Right lobe of liver (tissue), 6 donors: ENCODE data around the gene COMMD10. TPM values are rescaled to one million over a fixed set of nuclear protein-coding genes. Genes with fewer than 3 reads are reported as not detected.

ENCODE experiments used
- ATAC-seq, 4 donors: fragments of 200-7000 bp; cut with Tn5 transposase; one replicate each; pipeline ENCODE4 v1.9.1; 2020; ENCODE audit warnings: mild to moderate bottlenecking in 4 of 4, moderate library complexity in 4 of 4
- DNase-seq, 3 donors: peaks; one replicate each; pipeline ENCODE4 v3.0.0-alpha.2; 2020
- H3K27ac ChIP-seq, 3 donors: fragments of 200-600 bp; one replicate each; pipeline ENCODE4 v1.8.0; 2022
- H3K27me3 ChIP-seq, 2 donors: fragments of 200-600 bp; one replicate each; pipeline ENCODE4 v1.8.0; 2022
- H3K36me3 ChIP-seq, 4 donors: fragments of 200-600 bp; sonication (generic) in 1 of 4; one replicate each; pipeline versions ENCODE4 v1.5.1 to v1.8.0; 2017 to 2022; ENCODE audit warnings: control low read depth in 1 of 4
- H3K4me1 ChIP-seq, 4 donors: fragments of 200-600 bp; sonication (generic) in 1 of 4; one replicate each; pipeline versions ENCODE4 v1.5.1 to v1.8.0; 2017 to 2022; ENCODE audit warnings: control low read depth in 1 of 4
- H3K4me3 ChIP-seq, 3 donors: fragments of 200-600 bp; one replicate each; pipeline ENCODE4 v1.8.0; 2022
- H3K9me3 ChIP-seq, 4 donors: fragments of 200-600 bp; sonication (generic) in 1 of 4; one replicate each; pipeline versions ENCODE4 v1.5.1 to v1.8.0; 2017 to 2022; ENCODE audit warnings: control low read depth in 1 of 4
- CTCF ChIP-seq, 4 donors: fragments of 200-600 bp in 3 of 4; fragments of 450-650 bp in 1 of 4; IDR thresholded peaks; one replicate each; pipeline versions ENCODE4 v1.5.1 to v1.8.0; 2016 to 2022; ENCODE audit warnings: antibody characterized with exemption in 4 of 4, mild to moderate bottlenecking in 2 of 4
- POLR2A ChIP-seq: fragments of 450-650 bp; IDR thresholded peaks from one replicate; pipeline ENCODE4 v1.6.1; 2017; ENCODE audit warnings: antibody characterized with exemption, mild to moderate bottlenecking
- WGBS: methylation state at CpG from one replicate; pipeline ENCODE4 v1.1.6; 2018; ENCODE audit warnings: low coverage, low lambda C conversion rate; ENCODE audit not compliant: insufficient coverage; ENCODE audit errors: missing lambda C conversion rate; 5-methylcytosine and 5-hydroxymethylcytosine counted together
- intact Hi-C, 2 donors: fragments of 100-400 bp; cut with DNase I; formaldehyde crosslinking; loops; one replicate each; pipeline versions ENCODE4 v1.11.2 to v1.14.1; 2022
- total RNA-seq, 6 experiments: library from RNA; depleted of rRNA in 2 of 6; stranded (reverse); fragments of >200 nt in 2 of 6; fragmentation: NEBNext Ultra II Directional in 3 of 6; extraction: Animal tissue kit (Norgen Biotek cat#: 25700) in 3 of 6; gene quantifications; one replicate each; pipeline versions ENCODE4 v1.1.0 to v1.2.4, GENCODE V29; 2016 to 2023
- donor health status: DM: no; HTN: yes; CAD: no.
- donor health status: DM: no; HTN: no; CAD: no.
- donor health status: DM: no; HTN: no; CAD: no.
- donor health status: DM: no; HTN: yes; CAD: no.
- donor health status: DM: no; HTN: yes; CAD: no.

COMMD10 gene
- total RNA-seq, 6 experiments from 2014 or later = 11.1 to 16.2 (median 14.4) TPM

- no peak for DNase-seq
- WGBS = 97% methylated on average over 2 of the region's 2 CpGs
- no peak overlapping the region for H3K4me3 ChIP-seq
- no peaks in the 10 kb centered on the region for H3K4me1 ChIP-seq
- H3K9me3 ChIP-seq = no peaks in the 10 kb centered on the region
- no peak for ATAC-seq
- no peaks in the 10 kb centered on the region for H3K36me3 ChIP-seq
- H3K27me3 ChIP-seq = no peaks in the 10 kb centered on the region
- TF ChIP-seq POLR2A (no peak), CTCF (IDR thresholded peaks at IDR 0.05) (no peak)
- no peak overlapping the region for H3K27ac ChIP-seq
- intact Hi-C loops = loop anchor here in 1 of 2 donors (10.0 kb wide), 1 partner anchor 314 kb away; no protein-coding TSS in a partner anchor
Observed at GRCh38 chr5:116130976-116131375, 46.2 kb downstream of the COMMD10 start.

DNA sequence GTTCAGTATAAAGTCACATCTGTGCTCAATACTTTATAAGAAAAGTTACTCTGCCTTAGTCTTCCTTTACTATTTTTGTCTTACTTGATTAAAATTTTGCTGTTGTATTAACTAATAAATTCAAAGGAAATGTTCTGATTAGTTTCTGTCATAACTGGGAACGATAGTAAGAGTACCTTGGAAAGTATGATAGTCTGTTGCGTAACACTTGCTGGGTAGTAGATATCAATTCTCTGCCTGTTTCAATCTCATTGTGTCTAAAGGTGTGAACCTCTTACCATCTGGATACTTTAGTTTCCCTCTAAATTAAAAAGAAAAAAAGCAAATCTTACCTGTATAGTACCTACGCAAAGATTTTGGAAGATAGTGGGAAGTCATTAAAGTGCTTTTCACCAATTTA is 48.5 kb downstream of the COMMD10 start:
- WGBS = 68% methylated on average over 3 of the region's 3 CpGs
- no peak overlapping the region for H3K4me3 ChIP-seq
- no peak overlapping the region for H3K27ac ChIP-seq
- no peaks in the 10 kb centered on the region for H3K27me3 ChIP-seq
- H3K36me3 ChIP-seq = no peaks in the 10 kb centered on the region
- TF ChIP-seq CTCF (IDR thresholded peaks at IDR 0.05) = no peak
- no peak for TF ChIP-seq POLR2A
- ATAC-seq (peak in 2 of 4 donors; percentile 38 to 66), DNase-seq (no peak)
- intact Hi-C loops = loop anchor here in 1 of 2 donors (10.0 kb wide), 1 partner anchor 312 kb away; no protein-coding TSS in a partner anchor
- H3K4me1 ChIP-seq = no peaks in the 10 kb centered on the region
- H3K9me3 ChIP-seq = no peaks in the 10 kb centered on the region

GRCh38 chr5:116135344-116135743 is 50.5 kb downstream of the COMMD10 start:
- Histone ChIP-seq H3K27ac (no peak overlapping the region), H3K27me3 (no peaks in the 10 kb centered on the region), H3K9me3 (no peaks in the 10 kb centered on the region), H3K4me1 (no peaks in the 10 kb centered on the region), H3K4me3 (no peak overlapping the region), H3K36me3 (no peaks in the 10 kb centered on the region)
- TF ChIP-seq POLR2A = no peak
- no peak for TF ChIP-seq CTCF (IDR thresholded peaks at IDR 0.05)
- WGBS = 32% methylated on average over 5 of the region's 5 CpGs
- DNase-seq (no peak), ATAC-seq (peak in 2 of 4 donors; percentile 42 to 50)
- intact Hi-C loops = loop anchor here in 1 of 2 donors (10.0 kb wide), 1 partner anchor 309 kb away; no protein-coding TSS in a partner anchor

- ATAC-seq (peak; percentile 86 to 94 (median 90)), DNase-seq (no peak)
- 7% methylated on average over 4 of the region's 4 CpGs for WGBS
Observed at GRCh38 chr5:116137544-116138378, 52.9 kb downstream of the COMMD10 start.

More at GRCh38 chr5:116137544-116138378, 52.9 kb downstream of the COMMD10 start:
- no peak overlapping the region for H3K27ac ChIP-seq
- no peaks in the 10 kb centered on the region for H3K4me1 ChIP-seq
- TF ChIP-seq CTCF (IDR thresholded peaks at IDR 0.05) (peak; percentile 72 to 82 (median 80)), POLR2A (no peak)
- intact Hi-C loops = loop anchor here in 1 of 2 donors (10.0 kb wide), 1 partner anchor 307 kb away; no protein-coding TSS in a partner anchor
- no peaks in the 10 kb centered on the region for H3K27me3 ChIP-seq
- H3K9me3 ChIP-seq = no peaks in the 10 kb centered on the region
- no peak overlapping the region for H3K4me3 ChIP-seq
- H3K36me3 ChIP-seq = no peaks in the 10 kb centered on the region
